ENCODE results near the gene TMEM33.

- TF ChIP-seq MAX (IDR thresholded peaks at IDR 0.05) (no peak), EGR1 (IDR thresholded peaks at IDR 0.05; ENCODE audit: low read depth in 2 of 2) (no peak), CTCF (IDR thresholded peaks at IDR 0.05; ENCODE audit: low read depth, low read length, missing input control) (no peak), JUND (IDR thresholded peaks at IDR 0.05) (no peak), YY1 (IDR thresholded peaks at IDR 0.05) (no peak), TAF1 (conservative IDR thresholded peaks at IDR 0.05) (no peak)
These were observed 13.8 kb upstream of the TMEM33 start for GRCh38 chr4:41921476-41921875.
